AG04449 (cell line): ENCODE measurements around the gene XPO6.

Source experiments
- CTCF ChIA-PET: fragments of 350-600 bp; formaldehyde crosslinking; extraction: SDS; loops from one replicate; lab custom pipeline; 2021; ENCODE audit warnings: antibody characterized with exemption; lab: Yijun Ruan, JAX
- POLR2A ChIA-PET: fragments of 400-600, 350-600 bp; formaldehyde crosslinking; extraction: SDS; loops from one replicate; lab custom pipeline; 2020; ENCODE audit warnings: antibody characterized with exemption, inconsistent platforms; lab: Yijun Ruan, JAX
- DNase-seq: peaks from one replicate; pipeline ENCODE4 v3.0.0-alpha.2; 2010; ENCODE audit warnings: low read depth, low spot score
- H3K4me3 ChIP-seq: 2 replicates; pipeline ENCODE4 v1.5.1; 2011; ENCODE audit warnings: low read depth, mild to moderate bottlenecking, control low read depth, low read length
- TF ChIP-seq, protein P1 (sequence below): IDR thresholded peaks from one replicate; pipeline ENCODE4 v1.5.1; 2011; ENCODE audit warnings: mild to moderate bottlenecking, moderate library complexity, low read length, control low read depth, inconsistent platforms; ENCODE audit not compliant: insufficient read depth; ENCODE audit errors: missing control alignments

XPO6 gene

DNA sequence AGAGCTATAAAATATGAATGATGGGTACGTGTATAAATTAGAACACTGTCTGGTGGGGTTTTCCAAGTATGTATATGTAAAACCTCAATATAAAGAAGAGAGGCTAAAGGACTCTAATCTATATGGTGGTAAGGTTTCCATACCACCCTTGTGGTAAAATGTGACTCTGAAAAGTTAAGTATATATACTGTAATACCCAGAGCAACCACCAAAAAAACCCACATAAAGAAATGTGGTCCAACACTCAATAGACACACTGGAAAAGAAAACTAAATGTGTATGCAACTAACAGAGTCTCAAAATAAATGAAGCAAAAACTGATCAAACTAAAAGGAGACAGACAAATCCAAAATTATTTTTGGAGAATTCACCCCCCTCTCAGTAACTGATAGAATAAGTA is 72.2 kb downstream of the XPO6 start:
- CTCF ChIA-PET, result interaction anchor here (1.8 kb wide), 1 partner anchor 11 kb away, joined by 4 read pairs; no protein-coding TSS in a partner anchor
- H3K4me3 ChIP-seq, result no peak overlapping the region
- DNase-seq, result no peak
- POLR2A ChIA-PET, result no interaction called here
- TF ChIP-seq, protein P1, sequence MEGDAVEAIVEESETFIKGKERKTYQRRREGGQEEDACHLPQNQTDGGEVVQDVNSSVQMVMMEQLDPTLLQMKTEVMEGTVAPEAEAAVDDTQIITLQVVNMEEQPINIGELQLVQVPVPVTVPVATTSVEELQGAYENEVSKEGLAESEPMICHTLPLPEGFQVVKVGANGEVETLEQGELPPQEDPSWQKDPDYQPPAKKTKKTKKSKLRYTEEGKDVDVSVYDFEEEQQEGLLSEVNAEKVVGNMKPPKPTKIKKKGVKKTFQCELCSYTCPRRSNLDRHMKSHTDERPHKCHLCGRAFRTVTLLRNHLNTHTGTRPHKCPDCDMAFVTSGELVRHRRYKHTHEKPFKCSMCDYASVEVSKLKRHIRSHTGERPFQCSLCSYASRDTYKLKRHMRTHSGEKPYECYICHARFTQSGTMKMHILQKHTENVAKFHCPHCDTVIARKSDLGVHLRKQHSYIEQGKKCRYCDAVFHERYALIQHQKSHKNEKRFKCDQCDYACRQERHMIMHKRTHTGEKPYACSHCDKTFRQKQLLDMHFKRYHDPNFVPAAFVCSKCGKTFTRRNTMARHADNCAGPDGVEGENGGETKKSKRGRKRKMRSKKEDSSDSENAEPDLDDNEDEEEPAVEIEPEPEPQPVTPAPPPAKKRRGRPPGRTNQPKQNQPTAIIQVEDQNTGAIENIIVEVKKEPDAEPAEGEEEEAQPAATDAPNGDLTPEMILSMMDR, result no peak

DNA sequence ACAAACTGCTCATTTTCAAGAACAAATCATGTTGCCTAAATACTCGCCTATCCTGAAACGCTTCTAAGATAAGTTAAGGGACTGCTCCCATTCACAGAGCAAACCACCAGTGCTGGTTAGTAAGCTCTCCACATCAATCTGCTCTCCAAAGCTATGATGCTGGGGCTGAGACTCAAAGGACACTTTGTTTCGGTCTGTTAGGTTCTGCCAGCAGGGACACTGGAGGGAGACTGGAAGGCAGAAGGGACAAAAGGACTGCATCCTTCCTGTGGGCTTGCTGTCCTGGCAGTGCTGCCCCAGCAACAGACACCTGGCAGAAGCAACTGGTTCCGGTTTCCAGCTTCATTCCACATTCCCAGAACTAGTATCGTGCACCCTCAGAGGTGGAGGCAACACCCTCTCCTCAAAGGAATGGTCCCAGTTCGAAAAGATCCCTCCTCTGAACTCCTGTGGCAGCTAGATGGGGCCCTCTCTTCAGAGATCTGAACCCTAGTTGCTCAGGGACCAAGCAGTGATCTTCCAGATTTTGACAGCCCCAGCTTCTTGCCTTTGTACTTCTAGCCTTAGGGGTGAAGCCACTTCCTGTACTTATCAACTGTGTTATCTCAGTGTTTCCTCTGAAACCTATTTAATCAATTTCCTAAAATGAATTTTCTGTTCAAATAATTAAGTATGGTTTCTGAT is 74.9 kb downstream of the XPO6 start:
- POLR2A ChIA-PET, result no interaction called here
- no peak overlapping the region for H3K4me3 ChIP-seq
- CTCF ChIA-PET, result interaction anchor here (1.3 kb wide), 1 partner anchor 9 kb away, joined by 5 read pairs; no protein-coding TSS in a partner anchor
- TF ChIP-seq, protein P1, result no peak
- DNase-seq, result no peak

DNA sequence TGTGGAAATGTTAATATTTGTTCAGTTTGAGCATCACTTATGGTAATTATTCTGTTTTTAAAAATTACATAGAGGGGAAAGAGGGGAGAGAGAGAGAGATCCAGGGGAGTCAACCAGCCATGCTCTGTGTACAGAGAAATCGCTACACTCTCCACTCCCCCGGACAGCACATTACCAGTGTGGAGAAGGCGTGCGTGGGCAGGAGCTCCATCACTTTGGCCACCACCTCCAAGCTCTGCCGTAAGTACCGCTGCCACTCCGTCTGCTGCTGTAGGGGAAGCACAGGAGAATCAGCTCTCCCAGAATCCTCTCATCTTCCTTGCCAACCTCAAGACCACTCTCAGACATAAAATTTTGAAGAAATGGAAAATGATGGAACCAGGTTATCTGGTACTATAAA is 78.1 kb downstream of the XPO6 start:
- DNase-seq, result no peak
- no peak overlapping the region for H3K4me3 ChIP-seq
- CTCF ChIA-PET, result interaction anchor here (1.0 to 2.0 kb wide), 3 partner anchors 9 to 84 kb away, joined by 3 to 8 read pairs (median 4); no protein-coding TSS in a partner anchor
- POLR2A ChIA-PET, result no interaction called here
- TF ChIP-seq, protein P1, result no peak

DNA sequence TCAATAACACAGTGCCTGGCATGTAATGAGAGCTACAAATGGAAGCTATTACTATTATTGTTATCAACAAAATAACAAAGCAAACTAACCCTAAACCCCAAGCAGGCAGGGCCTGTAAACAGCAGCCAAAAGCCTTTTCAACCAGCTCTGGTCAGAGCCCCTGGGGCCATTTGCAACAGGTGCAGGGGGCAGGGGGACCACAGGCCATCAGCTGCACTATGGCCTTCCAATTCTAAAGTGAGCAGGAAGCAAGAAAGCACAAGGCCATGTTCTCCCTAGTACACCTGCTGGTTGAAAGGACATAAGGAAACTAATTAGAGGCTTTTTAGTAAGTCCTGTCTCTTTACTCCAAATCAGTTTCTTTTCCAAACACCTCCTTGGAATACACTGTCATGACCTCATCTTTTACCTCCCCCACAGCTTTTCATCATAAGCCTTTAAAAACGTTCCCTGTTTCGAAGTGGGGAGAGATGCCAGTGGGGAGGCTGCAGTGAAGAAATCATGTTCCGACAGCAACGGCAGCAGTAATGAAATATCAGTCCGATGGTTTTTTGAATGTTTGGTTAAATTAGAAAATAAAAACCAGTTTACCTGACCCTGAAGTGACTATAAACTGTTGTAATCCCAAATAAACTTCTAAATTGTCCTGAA is 79.9 kb downstream of the XPO6 start:
- DNase-seq, result no peak
- ChIA-PET CTCF (interaction anchor here (0.6 to 2.0 kb wide), 4 partner anchors 13 to 536 kb away, joined by 3 to 10 read pairs (median 4); no protein-coding TSS in a partner anchor), POLR2A (no interaction called here)
- H3K4me3 ChIP-seq, result no peak overlapping the region
- TF ChIP-seq, protein P1, result no peak

DNA sequence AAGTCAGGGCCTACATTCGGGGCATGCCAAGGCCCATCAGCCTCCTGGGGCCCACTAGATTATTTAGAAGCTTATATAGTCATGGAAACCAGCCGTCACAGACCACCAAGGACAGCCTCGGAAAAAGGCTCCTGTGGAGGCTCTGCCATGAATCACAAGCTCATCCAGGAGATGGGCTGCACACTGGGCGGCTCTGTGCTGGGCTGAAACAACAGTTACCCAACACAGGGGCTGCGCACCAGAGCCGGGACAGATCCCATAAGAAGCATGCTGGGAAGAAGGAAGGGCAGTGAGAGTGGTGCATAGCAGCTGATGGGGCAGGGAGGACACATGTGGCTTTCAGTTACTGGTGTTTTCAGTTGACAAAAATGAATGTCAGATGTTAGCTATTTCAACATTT is 80.6 kb downstream of the XPO6 start:
- DNase-seq, result no peak
- POLR2A ChIA-PET, result no interaction called here
- no peak overlapping the region for H3K4me3 ChIP-seq
- TF ChIP-seq, protein P1, result no peak
- CTCF ChIA-PET, result interaction anchor here (0.5 to 2.0 kb wide), 4 partner anchors 14 to 89 kb away, joined by 3 to 10 read pairs (median 4); no protein-coding TSS in a partner anchor
